Stimulated activated naive CD4-positive, alpha-beta T cell (primary cell): ENCODE data around the gene CASP9.
"Not testable (repeated sequence)": the region's sequence is repeated elsewhere in the genome, so short reads cannot be mapped to it uniquely, and the experiment has no call there.

Experiments
- DNase-seq, 6 experiments: peaks; one replicate each; lab custom pipeline; 2025; lab: John Stamatoyannopoulos, UW

CASP9 gene

DNA sequence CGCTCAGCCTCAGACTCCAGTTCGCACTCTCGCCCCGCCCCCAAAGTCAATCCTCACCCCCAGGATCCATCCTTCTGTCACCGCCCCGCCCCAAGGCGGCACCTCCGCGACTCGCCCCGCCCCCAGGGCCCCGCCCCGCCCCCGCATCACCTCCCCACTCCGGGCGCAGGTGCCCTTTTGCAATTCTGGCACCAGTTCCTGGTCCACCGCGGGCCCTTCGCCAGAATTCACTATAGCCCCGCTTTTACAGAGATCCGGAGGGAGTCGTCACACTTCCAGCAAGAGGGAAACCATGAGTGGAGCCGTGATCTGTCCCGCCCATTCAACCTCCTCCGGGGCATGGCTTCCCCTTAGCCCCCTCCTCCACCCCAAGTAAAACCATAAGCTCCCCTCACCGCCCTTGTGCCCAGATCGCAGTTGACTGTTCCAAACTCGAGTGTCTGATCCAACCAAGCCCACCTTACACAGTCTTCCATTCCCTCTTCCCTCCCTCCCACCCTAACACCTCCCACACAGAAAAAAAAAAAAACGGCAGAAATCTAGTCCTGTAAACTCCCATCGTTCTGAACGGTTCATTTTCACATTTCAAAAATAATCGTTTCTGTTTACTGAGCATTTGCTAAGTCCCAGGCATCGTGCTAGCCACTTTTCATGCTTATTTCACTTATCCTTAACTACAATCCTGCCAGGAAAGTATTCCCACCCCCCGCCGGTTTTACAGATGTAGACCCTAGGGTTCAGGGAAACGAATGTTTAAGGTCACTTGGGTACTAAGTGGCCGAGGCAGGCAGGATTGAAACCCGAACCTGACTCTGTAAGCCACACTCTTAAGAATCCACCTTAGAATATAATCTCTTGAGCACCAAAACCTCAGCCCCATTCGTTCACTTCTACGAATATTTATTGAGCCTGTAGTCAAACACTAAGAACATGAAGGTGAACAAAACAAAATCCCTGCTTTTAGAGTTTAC is 1.3 kb upstream of the CASP9 start:
- DNase-seq: peak in 1 of 6 experiments; percentile 48

DNA sequence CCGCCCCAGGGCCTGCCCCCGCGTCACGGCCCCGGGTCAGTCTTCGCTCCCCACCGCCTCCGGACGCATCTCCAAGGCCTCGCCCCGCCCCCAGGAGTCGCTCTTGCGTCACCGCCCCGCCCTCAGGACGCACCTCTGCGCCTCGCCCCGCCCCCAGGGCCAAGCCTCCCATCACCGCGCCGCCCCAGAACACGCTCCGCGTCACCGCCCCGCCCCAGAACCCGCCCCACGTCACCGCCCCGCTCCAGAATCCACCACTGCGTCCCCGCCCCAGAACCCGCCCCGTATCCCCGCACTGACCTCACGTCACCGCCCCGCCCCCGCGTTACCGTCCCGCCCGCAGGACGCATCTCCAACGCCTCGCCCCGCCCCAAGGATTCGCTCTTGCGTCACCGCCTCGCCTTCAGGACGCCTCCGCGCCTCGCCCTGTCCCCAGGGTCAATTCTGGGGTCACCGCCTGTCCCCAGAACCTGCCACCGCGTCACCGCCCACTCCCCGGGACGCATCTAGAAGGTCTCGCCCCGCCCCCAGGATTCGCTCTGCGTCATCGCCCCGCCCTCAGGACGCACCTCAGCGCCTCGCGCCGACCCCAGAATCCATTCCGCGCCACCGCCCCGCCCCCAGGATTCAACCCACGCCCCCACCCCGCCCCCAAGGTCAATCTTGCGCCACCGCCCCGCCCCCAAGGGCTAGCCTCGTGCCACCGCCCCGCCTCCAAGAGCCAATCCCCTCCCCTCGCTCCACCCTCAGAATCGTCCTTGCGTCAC is 451 bp upstream of the CASP9 start:
- peak; percentile 100 for DNase-seq

DNA sequence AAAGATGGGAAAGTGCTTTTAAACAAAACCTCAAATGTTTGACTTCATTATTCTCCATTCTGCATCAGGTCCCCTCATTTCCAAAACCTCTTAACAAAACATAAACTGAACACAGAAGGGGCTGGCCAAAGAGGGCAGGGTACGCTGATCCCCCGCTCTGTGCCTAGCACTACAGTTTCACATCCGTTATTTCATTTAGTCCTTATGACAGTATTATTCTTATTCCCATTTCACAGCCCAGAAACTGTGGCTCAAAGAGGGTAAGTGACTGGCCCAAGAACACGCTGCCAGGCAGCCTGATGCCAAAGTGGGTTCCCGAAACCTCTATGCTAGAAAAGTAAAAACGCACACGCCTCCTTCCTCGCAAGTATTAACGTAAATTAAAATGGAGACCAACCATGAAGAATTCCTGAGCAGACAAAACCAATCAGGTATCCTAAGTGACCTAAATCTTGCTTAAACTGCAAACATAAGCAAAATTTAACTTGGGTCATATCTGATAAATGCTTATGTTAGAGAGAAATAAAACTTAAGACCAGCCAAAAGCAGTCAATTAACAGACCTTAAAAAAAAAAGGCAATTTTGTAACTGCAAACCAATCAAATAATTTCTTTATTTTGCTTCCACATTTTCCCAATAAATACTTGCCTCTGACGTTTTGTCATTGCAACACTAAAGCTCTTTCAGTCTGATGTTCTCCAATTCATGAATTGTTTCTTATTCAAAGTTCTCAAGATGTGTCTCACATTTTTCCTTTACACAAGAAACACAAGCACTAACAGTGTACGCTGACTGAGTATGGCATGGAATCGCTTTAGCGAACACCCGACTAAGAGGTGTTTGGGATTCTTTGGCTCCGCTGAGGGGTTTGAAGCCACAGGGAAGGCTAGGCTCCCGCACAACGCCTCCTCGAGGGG is 653 bp downstream of the CASP9 start:
- peak in 1 of 6 experiments; percentile 38 for DNase-seq

DNA sequence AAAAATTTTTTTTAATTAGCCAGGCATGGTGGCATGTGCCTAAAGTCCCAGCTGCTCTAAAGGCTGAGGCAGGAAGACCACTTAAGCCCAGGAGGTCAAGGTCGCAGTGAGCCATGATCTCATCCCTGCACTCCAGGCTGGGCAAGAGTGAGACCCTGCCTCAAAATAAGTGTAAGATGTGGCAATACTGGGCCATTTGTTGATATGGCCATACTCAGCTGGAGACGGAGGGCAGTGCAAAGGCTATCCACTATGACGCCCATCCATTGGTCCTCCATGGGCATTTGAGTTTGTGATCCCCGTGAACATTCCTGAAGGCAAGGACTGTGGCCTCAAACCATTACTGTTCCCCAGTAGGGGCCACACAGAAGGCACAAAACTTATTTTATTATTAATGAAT is 1.5 kb downstream of the CASP9 start:
- DNase-seq: no peak

DNA sequence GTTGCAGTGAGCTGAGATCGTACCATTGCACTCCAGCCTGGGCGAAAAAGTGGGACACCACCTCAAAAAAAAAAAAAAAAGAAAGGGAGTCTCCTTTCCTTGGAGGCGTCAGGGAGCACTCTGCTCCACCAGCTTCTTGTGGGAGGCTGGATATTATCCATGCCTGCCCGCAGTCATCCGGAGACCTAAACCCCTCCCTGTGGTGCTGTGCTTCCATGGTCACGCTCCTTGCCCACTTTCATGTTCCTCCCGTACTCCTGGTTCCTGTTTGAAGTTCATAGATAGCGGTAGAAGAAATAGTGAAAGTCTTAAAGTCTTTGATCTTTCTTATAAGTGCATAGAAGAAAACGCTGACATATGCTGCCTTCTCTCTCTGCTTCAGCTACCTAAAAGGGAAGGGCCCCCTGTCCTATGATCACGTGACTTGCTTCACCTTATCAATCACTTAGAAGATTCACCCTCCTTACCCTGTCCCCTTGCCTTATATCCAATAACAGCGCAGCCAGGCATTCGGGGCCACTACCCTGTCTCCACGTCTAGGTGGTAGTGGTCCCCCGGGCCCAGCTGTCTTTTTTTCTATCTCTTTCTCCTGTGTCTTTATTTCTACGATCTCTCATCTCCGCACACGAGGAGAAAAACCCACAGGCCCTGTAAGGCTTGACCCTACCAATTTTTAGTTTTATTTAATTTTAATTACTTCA is 2.7 kb downstream of the CASP9 start:
- DNase-seq: not testable (repeated sequence)

DNA sequence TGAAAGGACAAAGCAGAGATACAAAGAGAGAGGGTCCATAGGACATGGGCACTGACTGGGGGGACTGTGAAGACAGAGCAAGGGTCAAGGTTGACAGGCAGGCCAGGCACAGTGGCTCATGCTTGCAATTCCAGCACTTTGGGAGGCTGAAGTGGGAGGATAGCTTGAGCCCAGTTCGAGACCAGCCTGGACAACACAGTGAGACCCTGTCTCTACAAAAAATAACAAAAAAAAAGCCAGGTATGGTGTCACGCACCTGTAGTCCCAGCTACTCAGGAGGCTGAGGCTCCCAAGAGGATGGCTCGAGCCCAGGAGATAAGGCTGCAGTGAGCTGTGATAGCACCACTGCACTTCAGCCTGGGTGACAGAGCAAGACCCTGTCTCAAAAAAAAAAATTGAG is 4.4 kb downstream of the CASP9 start:
- no peak for DNase-seq

DNA sequence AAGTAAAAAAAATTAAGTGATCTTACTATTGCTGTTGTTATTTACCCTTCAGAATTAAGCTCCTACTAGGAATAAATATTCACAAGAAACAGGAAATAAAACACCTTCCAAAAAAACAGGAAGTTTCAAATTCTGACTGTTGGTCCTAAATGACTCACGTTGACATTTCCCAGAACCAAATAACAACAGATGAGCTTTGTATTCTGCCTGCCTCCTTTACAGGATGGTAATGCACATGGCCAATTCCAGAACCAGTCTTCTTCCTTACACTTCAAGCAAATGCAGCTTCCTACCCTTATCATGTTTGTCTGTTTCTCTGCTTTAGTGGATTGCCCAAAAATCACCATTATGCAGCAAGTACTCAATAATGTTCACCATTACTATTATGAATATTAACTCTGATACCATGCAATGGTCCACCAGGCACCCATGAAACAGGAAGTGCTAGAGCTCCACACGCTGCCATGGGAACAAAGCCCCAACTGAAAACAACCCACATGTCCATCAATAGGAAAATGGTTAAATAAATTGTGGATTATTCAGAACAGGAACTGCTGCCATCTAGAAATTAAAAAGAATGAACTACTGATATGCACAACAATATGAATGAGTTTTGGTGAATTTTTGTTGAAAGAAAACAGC is 8.9 kb downstream of the CASP9 start:
- no peak for DNase-seq

DNA sequence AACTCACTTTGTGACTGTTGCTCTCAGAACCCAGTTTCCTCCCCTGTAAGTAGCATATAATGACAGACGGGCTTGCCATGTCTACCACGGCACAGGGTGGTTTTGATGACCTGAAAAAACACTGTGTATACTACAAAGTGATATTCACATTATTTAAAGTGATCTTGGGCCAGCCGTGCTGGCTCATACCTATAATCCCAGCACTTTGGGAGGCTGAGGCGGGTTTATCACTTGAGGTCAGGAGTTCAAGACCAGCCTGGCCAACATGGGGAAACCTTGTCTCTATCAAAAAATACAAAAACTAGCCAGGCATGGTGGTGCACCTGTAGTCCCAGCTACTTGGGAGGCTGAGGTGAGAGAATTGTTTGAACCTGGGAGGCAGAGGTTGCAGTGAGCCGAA is 9.5 kb downstream of the CASP9 start:
- not testable (repeated sequence) for DNase-seq

DNA sequence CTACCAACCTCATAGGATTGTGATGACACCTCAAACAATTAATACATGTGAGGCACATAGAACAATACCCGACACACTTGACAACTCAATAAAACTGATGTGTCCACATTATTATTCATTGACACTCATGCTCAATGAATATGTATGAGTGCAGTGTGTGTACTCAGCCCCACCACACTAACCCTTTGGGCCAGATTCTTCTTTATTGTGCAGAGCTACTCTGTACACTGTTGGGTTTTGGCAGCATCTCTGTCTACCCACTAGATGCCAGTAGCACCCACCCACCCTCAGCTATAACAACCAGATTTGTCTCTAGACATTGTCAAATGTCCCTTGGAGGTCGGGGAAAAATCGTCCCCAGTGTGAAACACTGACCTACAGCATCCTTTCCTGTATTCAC is 10.1 kb downstream of the CASP9 start:
- no peak for DNase-seq

DNA sequence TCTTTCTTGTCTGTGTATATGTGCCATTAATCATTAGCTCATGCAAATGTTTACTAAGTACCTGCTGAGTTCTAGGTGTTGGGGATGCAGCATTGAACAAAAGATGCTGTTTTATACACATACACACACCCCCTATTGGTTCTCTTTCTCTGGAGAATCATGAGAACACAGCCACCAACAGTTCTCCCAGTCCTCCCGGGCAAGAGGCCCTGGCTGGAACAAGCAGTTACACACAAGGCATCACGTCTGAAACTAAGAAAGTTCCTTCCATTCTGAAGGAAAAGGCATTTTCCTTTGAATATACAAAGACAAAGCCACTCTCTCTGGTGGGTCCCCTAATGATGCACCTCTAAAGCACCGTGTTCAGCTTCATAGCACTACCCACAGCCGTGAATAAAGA is 10.8 kb downstream of the CASP9 start:
- DNase-seq: no peak

DNA sequence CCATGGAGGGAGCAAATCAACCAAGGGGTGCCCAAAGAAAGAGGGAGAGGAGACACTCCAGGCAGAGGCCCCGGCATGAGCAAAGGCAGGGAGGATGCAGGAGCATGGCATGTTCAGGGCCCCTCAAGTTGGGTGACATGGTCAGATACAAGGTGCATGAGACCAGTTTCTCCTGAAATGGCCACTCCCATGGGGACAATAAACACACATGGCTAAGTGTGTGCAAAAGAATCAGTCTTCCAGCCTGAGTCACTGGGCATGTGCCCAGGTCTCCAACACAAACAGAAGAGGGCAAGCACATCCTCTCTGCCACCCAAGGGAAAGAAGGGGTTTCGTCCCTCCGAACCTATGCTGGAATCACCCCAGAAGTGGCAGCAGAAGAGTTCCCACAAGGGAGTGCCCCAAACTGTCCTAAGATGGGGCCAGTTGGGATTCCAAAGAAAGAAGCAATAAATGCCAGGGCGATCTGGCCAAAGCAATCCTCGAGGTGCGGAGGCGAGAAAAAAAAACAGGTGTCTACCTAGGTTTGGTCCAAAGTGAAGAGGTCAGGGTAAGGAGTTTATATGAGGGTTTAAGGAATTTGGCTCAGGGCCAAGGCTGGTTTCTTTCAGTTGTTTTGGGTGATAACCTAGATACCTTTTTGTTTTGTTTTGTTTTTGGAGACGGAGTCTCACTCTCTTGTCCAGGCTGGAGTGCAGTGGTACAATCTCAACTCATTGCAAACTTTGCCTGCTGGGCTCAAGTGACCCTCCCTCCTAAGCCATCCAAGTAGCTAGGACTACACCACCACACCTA is 13.2 kb downstream of the CASP9 start:
- no peak for DNase-seq

DNA sequence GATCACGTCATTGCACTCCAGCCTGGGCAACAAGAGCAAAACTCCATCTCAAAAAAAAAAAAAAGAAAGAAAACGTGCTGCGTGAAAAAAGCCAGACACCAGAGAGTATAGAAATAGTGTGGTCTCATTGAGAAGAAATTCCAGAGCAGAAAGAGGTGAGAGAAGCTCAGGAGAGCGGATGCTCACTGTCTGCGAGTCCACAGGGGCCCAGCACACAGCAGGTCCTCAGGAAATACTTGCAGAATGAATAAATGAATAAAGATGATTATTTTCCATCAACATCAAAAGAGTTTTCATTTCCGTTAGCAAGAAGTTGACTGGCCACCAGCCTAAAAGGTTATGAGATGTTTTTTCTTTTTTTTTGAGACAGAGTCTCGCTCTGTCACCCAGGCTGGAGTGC is 14.4 kb downstream of the CASP9 start:
- no peak for DNase-seq

DNA sequence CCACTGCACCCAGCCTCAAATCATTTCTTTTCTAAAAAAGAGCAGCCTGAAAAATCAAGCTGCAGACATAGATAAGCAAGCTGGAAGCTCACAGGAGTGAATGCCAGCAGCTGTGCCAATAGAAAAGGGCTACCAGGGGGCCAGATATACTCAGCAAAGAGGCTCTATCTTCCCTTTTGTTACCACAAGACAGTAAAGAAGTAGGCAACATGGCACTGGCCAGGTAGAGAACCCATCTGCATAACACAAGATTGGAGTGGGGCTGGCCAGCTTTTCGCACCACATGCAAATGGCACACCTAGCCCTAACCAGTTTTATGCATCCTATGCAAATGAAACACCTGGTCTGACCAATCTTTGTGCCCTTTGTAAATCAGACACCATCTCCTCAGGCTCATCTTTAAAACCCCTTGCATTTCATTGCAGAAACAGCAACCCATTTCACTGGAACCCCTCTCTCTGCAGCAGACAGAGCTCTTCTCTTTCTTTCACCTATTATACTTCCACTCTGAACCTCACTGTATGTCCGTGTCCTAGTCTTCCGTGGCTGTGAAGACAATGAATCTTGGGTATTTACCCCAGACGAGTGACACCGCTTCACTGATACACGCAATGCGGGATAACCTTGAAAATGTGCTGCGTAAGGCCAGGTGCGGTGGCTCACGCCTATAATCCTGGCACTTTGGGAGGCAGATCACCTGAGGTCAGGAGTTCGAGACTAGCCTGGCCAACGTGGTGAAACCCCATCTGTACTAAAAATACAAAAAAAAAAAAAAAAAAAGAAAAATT is 15.1 kb downstream of the CASP9 start:
- no peak for DNase-seq

DNA sequence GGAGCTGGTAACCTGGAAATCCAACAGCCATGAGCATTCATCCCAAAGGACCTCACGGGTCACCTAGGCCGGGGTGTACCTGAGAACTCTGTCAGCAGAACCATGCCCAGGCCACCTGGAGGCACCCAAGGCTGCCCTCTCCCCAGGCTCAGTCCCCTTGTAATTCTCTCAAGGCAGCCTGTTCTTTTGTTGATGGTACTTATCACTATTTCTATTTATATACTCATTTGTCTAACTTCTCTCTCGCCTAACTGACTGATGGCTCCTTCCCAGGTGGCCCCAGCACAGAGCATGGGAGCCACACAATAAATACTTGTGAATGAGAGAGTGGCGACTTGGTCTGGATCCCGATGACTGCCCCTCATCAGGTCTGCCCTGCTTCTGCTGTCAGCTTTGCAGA is 16.7 kb downstream of the CASP9 start:
- no peak for DNase-seq

DNA sequence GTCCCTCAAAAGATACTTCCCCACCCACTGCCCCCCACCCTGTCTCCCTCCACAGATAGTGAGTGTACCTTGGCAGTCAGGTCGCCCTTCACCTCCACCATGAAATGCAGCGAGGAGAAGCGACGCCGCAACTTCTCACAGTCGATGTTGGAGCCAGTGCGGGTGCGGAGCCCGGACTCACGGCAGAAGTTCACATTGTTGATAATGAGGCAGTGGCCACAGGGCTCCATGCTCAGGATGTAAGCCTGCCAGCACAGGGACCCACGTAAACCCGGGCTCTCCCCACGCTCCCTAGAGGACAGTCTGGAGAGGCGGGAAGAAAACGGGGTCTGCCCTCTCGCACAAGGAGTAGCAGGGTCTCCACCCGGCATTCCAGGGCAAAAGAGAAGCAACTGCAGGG is 17.2 kb downstream of the CASP9 start:
- DNase-seq: no peak

DNA sequence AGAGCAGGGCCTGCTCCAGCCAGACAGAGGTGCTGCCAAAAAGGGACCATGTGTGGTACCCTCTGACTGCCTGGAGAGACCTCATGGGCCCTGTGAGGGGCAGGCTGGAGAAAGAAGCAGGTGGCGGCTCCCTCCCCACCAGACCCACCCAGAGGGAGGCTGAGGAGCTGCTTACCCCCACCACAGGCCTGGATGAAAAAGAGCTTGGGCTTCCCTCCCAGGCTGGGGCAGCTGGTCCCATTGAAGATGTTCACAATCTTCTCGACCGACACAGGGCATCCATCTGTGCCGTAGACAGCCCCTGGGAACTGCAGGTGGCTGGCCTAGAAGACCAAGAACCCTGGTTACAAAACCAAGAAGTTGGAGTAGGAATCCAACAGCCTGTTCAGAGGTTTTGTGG is 19.6 kb downstream of the CASP9 start:
- DNase-seq: no peak

DNA sequence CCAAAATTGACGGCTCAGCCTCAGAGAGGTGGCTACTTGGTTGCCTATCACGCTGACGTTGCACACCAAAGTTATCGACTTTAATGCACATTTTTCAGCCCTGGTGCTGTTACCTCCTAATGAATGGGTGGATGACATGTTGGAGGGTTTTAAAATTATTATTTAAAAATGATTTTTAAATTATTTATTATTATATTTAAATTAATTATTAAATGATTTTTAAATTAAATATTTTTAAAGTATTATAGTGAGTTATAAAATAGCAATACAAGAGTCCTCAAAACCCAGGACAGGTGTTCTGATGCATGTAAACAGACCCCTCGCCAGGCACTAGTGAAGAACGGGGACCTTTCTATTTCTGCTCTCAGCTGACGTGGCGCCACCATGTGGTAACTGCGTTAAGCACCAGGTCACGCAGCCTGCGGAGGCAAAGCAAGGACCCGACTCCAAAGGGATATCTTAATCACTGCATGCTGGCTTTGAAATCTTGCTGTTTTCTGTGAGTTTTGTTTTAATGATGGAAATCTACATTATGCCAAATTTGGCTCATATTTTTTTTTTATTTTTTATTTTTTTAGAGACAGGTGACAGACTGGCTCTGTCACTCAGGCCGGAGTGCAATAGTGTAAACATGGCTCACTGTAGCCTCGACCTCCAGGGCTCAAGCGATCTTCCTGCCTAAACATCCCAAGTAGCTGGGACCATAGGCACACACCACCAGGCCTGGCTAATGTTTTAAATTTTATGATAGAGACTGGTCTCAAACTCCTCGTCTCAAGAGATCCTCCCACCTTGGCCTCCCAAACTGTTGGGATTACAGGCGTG is 22.6 kb downstream of the CASP9 start:
- DNase-seq: peak in 4 of 6 experiments; percentile 4 to 20 (median 12)
